HG02938 (cell line): Measurements from ENCODE around the gene ALK.

Source experiments
- ATAC-seq: cut with Tn5 transposase; IDR thresholded peaks from one replicate; pipeline ENCODE4 v1.9.1; 2021; ENCODE audit warnings: mild to moderate bottlenecking, moderate library complexity; ENCODE audit not compliant: unreplicated experiment

ALK gene

GRCh38 chr2:29799628-29800027 lies 121.8 kb downstream of the ALK start:
- no peak for ATAC-seq

DNA sequence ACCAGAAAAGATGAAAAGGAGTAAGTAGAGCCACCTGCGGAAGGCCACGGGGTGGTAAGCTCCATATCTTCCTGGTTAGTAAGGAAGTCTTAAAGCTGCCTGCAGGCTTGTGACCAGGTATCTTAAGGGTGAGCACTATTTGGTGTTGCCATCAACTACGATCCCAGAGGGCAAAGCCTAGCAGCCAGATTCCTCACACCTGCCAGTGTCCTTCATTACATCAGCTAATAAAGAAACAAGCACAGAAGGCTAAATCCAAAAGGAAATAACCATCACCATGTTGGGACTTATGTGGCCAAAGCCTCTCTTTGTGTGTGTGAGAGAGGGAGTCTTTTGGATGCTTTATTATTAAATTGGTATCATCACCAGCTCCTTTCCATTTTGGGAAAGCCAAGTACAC lies 123.5 kb downstream of the ALK start:
- ATAC-seq: no peak

GRCh38 chr2:29796446-29796845 lies 124.9 kb downstream of the ALK start:
- ATAC-seq: no peak

GRCh38 chr2:29789911-29790485 lies 131.4 kb downstream of the ALK start:
- ATAC-seq: no peak

DNA sequence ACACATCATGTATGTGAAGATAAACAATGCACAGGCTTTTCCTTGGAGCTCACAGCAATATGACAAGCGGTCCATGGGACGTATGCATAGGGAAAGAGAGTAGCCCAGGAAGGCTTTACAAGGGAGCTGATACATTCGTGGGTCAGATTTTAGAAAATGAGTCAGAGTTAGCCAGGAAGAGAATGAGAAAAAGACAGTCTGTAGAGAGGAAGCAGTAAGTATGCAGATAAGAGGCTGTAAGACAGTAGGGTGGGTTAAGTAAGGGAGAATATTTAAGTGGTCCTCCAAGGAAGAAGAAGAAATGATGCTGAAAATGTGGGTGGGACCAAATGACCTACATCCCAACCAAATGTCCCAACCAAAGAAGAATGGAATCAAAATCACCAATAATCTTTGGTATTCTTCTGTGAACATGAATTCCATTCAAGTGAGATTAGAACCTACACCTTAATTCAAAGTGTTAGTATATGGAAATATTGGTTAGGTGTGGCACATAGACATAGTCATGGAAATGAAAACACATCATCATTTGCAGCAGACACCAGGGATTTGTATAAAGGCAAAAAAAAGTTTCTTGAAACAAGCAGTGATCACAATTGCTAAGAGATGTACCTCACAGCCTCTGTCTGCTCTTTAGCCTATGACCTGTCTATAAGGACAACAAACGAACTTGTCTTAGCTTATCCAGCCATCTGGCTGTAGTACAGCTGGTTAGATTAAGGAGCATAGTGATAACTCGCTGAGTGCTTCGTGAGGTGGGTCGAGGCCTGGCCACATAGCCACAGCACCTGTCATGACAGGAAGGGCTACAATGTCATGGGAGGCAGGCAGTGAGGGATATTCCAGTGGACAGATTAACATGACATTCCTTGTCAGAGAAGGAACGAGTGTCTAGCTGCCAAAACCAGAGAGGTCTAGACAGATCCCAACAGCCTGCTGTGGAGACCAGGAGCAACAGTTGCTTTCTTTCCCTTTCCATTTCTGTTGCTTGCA lies 133.6 kb downstream of the ALK start:
- ATAC-seq: no peak

GRCh38 chr2:29786361-29786760 lies 135.0 kb downstream of the ALK start:
- ATAC-seq: no peak

DNA sequence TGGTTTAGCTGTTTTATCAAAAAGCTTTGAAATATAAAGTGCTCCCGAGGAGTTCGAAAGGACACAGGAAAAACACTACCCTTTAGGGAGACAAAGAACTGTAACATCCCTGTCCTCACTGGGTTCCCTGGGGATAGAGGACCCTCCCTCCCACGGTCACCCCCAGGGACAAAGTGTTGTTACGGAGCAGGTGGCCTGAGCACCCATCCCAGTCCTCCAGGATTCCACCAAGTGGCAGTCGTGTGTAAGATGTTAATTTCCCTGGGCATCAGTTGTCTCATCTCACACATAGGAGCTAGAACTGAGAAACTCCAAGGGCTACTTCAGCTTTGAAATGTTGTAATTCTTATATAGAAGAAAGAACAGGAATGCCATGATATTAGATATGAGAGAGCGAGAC lies 137.7 kb downstream of the ALK start:
- ATAC-seq: no peak

GRCh38 chr2:29782549-29783458 lies 138.6 kb downstream of the ALK start:
- no peak for ATAC-seq

DNA sequence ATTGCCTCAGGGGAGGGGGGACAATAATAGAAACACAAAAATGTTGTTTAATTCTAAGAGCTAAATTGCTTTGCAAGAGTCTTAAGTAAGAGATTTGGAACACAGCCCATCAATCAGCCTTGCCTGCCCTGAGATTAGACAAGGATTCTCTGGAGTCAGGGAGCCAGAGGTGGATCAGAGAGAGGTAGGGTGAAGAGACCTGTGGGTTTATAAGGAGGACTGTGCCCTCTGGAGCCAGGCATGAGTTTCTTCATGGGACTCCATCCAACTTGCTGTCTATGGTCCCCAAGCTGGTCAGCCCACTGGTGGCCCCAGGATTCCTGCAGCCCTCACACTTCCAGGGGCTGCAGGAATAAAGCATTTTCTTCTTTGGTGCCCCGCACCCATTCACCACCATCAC lies 139.3 kb downstream of the ALK start:
- no peak for ATAC-seq

DNA sequence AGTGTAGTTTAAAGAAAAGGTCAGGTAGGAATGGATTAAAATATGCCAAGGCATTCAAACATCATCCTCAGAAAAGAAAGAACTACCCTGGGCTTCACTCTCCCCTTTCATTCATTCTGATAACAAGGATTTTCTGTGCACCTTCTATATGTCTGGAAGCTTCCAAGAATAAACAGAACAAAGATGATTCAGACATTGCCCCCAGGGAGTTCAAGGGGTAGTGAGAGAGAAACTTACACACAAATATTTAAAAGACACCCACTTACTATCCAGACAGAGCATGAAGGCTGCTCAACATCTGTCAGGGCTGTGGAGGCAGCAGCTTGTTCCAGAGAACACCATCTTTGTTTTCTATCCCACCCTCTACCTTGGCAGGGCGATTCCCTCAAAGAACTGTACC lies 140.5 kb downstream of the ALK start:
- no peak for ATAC-seq

GRCh38 chr2:29777161-29777560 lies 144.2 kb downstream of the ALK start:
- no peak for ATAC-seq

DNA sequence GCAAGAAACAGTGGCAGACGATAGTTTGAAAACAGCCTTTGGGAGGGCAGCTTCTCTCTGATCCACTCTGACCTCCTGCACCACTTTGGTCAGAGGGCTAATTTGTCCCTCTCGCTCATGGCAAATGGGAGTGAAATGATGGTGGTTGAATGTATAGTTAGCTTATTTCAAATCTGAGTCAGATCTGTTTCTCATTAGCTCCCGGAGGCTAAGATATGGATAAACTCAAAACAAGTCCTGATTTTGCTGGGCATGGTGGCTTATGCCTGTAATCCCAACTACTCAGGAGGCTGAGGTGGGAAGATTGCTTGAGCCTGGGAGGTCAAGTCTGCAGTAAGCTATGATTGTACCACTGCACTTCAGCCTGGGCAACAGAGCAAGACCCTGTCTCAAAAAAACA lies 145.0 kb downstream of the ALK start:
- ATAC-seq: no peak

- no peak for ATAC-seq
Observed at GRCh38 chr2:29775937-29776336, 145.4 kb downstream of the ALK start.

DNA sequence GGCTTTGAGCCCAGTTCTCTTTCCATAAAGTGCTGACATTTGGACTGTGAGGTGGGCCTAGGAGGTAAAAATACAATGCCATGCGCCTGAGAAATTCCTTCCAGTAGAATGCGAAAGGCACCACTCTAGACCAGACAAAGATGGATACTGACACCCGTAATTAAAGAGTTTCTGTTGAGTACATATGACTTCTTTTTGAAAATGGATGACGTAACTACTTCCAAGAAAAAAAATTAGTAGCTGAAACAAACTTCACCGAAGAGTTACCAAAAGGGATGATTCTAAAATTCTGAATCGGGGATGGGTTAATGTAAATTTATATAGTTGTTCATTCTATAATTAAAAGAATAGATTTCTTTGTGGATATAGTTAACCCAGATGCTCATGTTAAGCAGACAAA lies 146.8 kb downstream of the ALK start:
- ATAC-seq: no peak

DNA sequence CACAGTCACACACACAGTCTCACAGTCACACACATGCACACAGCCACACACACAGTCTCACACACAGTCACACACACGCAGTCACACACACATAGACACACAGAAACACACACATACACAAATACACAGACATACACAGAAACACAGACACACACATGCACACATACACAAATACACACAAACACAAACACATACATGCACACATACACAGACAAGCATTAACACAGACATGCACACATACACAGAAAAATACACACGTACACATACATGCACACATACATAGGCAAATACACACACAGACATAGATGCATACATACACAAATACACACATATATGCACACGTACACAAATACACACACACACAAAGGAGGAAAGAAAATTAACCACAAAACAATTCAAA lies 150.5 kb downstream of the ALK start:
- no peak for ATAC-seq

- no peak for ATAC-seq
Observed at GRCh38 chr2:29769847-29770246, 151.5 kb downstream of the ALK start.

GRCh38 chr2:29767606-29768335 lies 153.6 kb downstream of the ALK start:
- ATAC-seq: no peak

- no peak for ATAC-seq
Observed at GRCh38 chr2:29766191-29766590, 155.2 kb downstream of the ALK start.

GRCh38 chr2:29765721-29766120 lies 155.7 kb downstream of the ALK start:
- no peak for ATAC-seq

DNA sequence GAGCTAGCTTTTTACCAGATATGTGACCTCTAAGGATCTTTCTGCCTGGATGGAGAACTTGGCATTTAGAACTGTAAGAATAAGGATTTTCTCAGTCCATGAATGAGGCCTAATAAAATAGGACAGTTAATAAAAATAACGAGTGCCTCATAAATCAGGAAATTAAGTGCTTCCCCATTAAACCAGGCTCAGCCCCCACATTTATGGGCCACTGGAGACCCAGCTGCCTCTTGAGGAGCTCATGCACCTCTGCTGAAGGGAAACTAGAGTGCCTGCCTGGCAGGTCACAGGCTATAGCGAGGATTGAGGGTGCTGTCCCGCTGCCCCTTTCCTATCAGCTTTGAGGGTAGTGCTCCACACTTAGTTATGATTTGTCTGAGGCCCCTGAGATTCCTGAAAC lies 158.0 kb downstream of the ALK start:
- no peak for ATAC-seq

- ATAC-seq: no peak
Observed at GRCh38 chr2:29762239-29762638, 159.1 kb downstream of the ALK start.
